ENCODE data around the gene NBPF1.
A peak's percentile ranks its signal among the peaks of the same experiment; 100 is the strongest.
"Not testable (repeated sequence)": the region's sequence is repeated elsewhere in the genome, so short reads cannot be mapped to it uniquely, and the experiment has no call there.

The NBPF1 gene

DNA sequence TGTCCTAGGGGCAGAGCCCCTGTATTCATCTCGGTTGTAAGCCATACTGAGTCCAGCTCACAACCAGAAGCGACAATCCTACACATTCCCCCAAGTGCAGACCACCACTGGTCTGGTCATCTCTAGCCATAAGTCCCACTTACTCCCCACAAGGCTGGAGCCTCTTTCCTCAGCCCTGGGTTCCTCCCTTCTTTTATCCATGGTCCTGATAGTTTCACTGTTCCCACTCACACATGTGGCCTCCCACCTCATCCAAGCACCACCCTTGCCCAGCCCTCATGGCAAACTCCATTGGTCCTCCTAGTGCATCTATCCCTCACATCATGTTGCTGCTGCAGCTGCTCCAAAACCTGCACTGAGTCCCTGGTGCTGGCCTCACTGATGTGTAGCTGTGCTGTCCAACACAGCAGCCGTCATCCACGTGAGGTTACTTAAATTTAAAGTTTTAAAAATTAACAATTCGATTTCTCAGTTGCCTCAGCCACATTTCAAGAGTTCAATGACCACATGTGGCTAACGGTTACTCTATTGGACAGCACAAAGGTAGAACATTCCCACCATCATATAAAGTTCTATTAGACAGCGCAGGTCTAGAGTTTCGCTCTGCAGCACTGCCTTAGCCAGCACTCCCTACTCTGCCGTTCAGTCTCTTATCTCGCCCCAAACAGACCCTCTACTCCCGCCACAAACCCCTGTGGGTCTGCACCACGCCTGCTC, 30.3 kb upstream of the NBPF1 start:
- peaks cover 10 to 15% of the 10 kb centered on the region in 2 donors for H3K4me1 ChIP-seq (ENCODE audit: control insufficient read depth in 2 of 2, insufficient read depth in 1 of 2, low read depth in 1 of 2, low read length in 2 of 2)
- H3K27ac ChIP-seq (replicated peaks; ENCODE audit: low read length); H2BK12ac ChIP-seq (ENCODE audit: low read length); H3K4ac ChIP-seq (ENCODE audit: low read length); H4K8ac ChIP-seq (ENCODE audit: low read depth, low read length); H3K27me3 ChIP-seq (ENCODE audit: control insufficient read depth in 3 of 3, insufficient read depth in 3 of 3, low read depth in 1 of 3, low read length in 3 of 3); H3K23ac ChIP-seq (ENCODE audit: low read depth, low read length, poor library complexity); DNase-seq (ENCODE audit: low spot score); H2BK120ac ChIP-seq (ENCODE audit: low read depth, low read length); H3K14ac ChIP-seq (ENCODE audit: low read length); H3K9me3 ChIP-seq (replicated peaks in 1 of 2; ENCODE audit: control insufficient read depth in 2 of 2, insufficient read depth in 1 of 2, low read depth in 1 of 2, low read length in 2 of 2); H4K91ac ChIP-seq (ENCODE audit: low read depth, low read length, poor library complexity); H2BK15ac ChIP-seq (ENCODE audit: low read length): not testable (repeated sequence)
- H2BK5ac ChIP-seq (ENCODE audit: low read length), result peak overlapping the region; percentile 85
- peak overlapping the region; percentile 57 to 77 for H3K4me3 ChIP-seq (ENCODE audit: low read length in 2 of 2)
- peak overlapping the region; percentile 27 for H3K18ac ChIP-seq (ENCODE audit: low read length)
- H2AFZ ChIP-seq (ENCODE audit: low read length), result peak overlapping the region; percentile 88
- H3K9ac ChIP-seq (ENCODE audit: low read depth, low read length, poor library complexity), result peak overlapping the region; percentile 99
- H3K4me2 ChIP-seq (ENCODE audit: insufficient read depth, low read length, poor library complexity, severe bottlenecking), result peak overlapping the region; percentile 99
- peaks cover 0 to 20% of the 10 kb centered on the region in 2 donors for H3K36me3 ChIP-seq (replicated peaks in 1 of 2; ENCODE audit: control insufficient read depth in 2 of 2, insufficient read depth in 2 of 2, low read length in 2 of 2)
- peaks cover 20% of the 10 kb centered on the region for H3K79me1 ChIP-seq (ENCODE audit: low read depth, low read length)
- WGBS, 2 donors (ENCODE audit: extremely low coverage in 2 of 2, insufficient read length in 2 of 2, insufficient replicate concordance in 1 of 2), result no CpG with 5 or more reads among the region's 12 CpGs
- H2AK5ac ChIP-seq (ENCODE audit: low read depth, low read length), result peak overlapping the region; percentile 78

DNA sequence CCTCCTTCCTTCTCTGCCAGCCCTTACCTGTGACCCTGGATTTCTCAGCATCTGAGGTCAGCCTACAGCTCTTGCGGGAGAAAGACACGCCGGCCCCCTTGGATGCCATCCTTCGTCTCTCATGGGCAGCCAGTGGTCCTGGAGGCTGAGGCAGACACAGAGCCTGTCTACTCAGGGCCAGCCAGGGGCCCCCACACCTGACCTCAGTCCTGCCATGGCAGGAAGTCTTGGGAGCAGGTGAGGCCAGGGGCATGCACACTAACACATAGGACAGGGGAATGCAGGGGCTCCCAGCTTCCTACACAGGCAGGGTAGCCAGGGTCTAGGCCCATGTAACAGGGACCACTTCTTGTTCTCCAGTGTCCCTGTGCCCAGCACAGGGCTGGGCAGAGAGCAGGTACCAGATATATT, 29.6 kb upstream of the NBPF1 start:
- not testable (repeated sequence) for DNase-seq (ENCODE audit: low spot score)

DNA sequence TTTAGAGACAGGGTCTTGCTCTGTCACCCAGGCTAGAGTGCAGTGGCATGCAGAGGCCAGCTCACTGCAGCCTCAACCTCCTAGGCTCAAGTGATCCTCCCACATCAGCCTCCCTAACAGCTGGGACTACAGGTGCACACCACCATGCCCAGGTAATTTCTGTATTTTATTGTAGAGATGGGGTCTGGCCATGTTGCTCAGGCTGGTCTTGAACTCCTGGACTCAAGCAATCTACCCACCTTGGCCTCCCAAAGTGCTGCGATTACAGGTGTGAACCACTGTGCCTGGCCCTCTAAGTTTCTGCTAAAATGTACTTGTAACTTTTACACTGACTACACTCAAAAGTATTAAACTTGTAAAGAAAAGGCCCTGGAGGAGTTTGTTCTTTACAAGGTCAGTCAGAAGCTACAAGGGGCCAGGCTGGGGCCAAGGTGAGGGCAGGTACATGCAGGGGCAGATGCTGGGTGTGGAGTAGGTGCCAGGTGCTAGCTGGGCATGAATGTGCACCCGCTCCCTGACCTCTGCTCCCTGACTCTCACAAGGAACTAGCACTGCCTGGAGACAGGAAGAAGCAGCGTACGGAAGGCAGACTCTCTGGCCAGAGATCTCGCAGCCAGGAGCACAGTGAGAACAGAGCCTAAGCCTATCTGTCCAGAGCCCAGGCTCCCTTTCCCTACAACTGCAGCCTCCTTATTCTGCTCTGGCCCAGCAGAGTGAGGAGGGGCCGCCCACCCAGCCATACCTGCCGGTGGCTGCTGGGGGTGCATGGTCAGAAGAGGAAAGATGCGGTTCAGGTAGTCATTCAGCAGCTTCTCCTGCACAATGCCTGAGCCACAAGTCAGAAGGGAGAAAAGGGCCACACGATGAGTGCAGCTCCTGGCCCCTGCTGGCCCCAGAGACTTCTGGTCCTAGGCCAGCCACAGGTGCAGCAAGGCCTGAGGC, 28.9 kb upstream of the NBPF1 start:
- Histone ChIP-seq H3K4me1 (ENCODE audit: control insufficient read depth in 2 of 2, insufficient read depth in 1 of 2, low read depth in 1 of 2, low read length in 2 of 2) (peaks cover 10 to 15% of the 10 kb centered on the region in 2 donors), H2BK5ac (ENCODE audit: low read length) (peak overlapping the region; percentile 43), H2BK120ac (ENCODE audit: low read depth, low read length) (peak overlapping the region; percentile 18), H3K36me3 (replicated peaks in 1 of 2; ENCODE audit: control insufficient read depth in 2 of 2, insufficient read depth in 2 of 2, low read length in 2 of 2) (peaks cover 0 to 20% of the 10 kb centered on the region in 2 donors), H3K79me1 (ENCODE audit: low read depth, low read length) (peaks cover 24% of the 10 kb centered on the region), H2AK5ac (ENCODE audit: low read depth, low read length) (peak overlapping the region; percentile 67), H3K4me3 (ENCODE audit: low read length in 2 of 2) (peak overlapping the region in 1 of 2 donors; percentile 57)
- not testable (repeated sequence) for H3K14ac ChIP-seq (ENCODE audit: low read length); H3K9me3 ChIP-seq (replicated peaks in 1 of 2; ENCODE audit: control insufficient read depth in 2 of 2, insufficient read depth in 1 of 2, low read depth in 1 of 2, low read length in 2 of 2); H3K9ac ChIP-seq (ENCODE audit: low read depth, low read length, poor library complexity); DNase-seq (ENCODE audit: low spot score); H3K27ac ChIP-seq (replicated peaks; ENCODE audit: low read length); H2BK12ac ChIP-seq (ENCODE audit: low read length); H3K4me2 ChIP-seq (ENCODE audit: insufficient read depth, low read length, poor library complexity, severe bottlenecking); H2BK15ac ChIP-seq (ENCODE audit: low read length); H3K27me3 ChIP-seq (ENCODE audit: control insufficient read depth in 3 of 3, insufficient read depth in 3 of 3, low read depth in 1 of 3, low read length in 3 of 3); H4K91ac ChIP-seq (ENCODE audit: low read depth, low read length, poor library complexity); H4K8ac ChIP-seq (ENCODE audit: low read depth, low read length); H2AFZ ChIP-seq (ENCODE audit: low read length); H3K23ac ChIP-seq (ENCODE audit: low read depth, low read length, poor library complexity); H3K18ac ChIP-seq (ENCODE audit: low read length); H3K4ac ChIP-seq (ENCODE audit: low read length)
- WGBS, 2 donors (ENCODE audit: extremely low coverage in 2 of 2, insufficient read length in 2 of 2, insufficient replicate concordance in 1 of 2), result no CpG with 5 or more reads among the region's 9 CpGs

More for the DNA sequence above, 29.6 kb upstream of the NBPF1 start:
- peak overlapping the region in 1 of 2 donors; percentile 57 for H3K4me3 ChIP-seq (ENCODE audit: low read length in 2 of 2)
- not testable (repeated sequence) for H3K9me3 ChIP-seq (replicated peaks in 1 of 2; ENCODE audit: control insufficient read depth in 2 of 2, insufficient read depth in 1 of 2, low read depth in 1 of 2, low read length in 2 of 2); H2BK15ac ChIP-seq (ENCODE audit: low read length); H3K27ac ChIP-seq (replicated peaks; ENCODE audit: low read length); H4K91ac ChIP-seq (ENCODE audit: low read depth, low read length, poor library complexity); H3K4me2 ChIP-seq (ENCODE audit: insufficient read depth, low read length, poor library complexity, severe bottlenecking); H3K14ac ChIP-seq (ENCODE audit: low read length); H2AFZ ChIP-seq (ENCODE audit: low read length); H3K27me3 ChIP-seq (ENCODE audit: control insufficient read depth in 3 of 3, insufficient read depth in 3 of 3, low read depth in 1 of 3, low read length in 3 of 3)
- peak overlapping the region; percentile 15 for H3K18ac ChIP-seq (ENCODE audit: low read length)
- peak overlapping the region; percentile 12 for H3K4ac ChIP-seq (ENCODE audit: low read length)
- H2BK120ac ChIP-seq (ENCODE audit: low read depth, low read length), result peak overlapping the region; percentile 18
- no CpG with 5 or more reads among the region's 4 CpGs for WGBS, 2 donors (ENCODE audit: extremely low coverage in 2 of 2, insufficient read length in 2 of 2, insufficient replicate concordance in 1 of 2)
- H4K8ac ChIP-seq (ENCODE audit: low read depth, low read length), result peak overlapping the region; percentile 33
- peak overlapping the region; percentile 39 for H3K23ac ChIP-seq (ENCODE audit: low read depth, low read length, poor library complexity)
- H2BK12ac ChIP-seq (ENCODE audit: low read length), result peak overlapping the region; percentile 2
- peak overlapping the region; percentile 43 for H2BK5ac ChIP-seq (ENCODE audit: low read length)
- peaks cover 24% of the 10 kb centered on the region for H3K79me1 ChIP-seq (ENCODE audit: low read depth, low read length)
- peaks cover 10 to 15% of the 10 kb centered on the region in 2 donors for H3K4me1 ChIP-seq (ENCODE audit: control insufficient read depth in 2 of 2, insufficient read depth in 1 of 2, low read depth in 1 of 2, low read length in 2 of 2)
- peaks cover 0 to 20% of the 10 kb centered on the region in 2 donors for H3K36me3 ChIP-seq (replicated peaks in 1 of 2; ENCODE audit: control insufficient read depth in 2 of 2, insufficient read depth in 2 of 2, low read length in 2 of 2)
- H3K9ac ChIP-seq (ENCODE audit: low read depth, low read length, poor library complexity), result peak overlapping the region; percentile 70
- peak overlapping the region; percentile 67 for H2AK5ac ChIP-seq (ENCODE audit: low read depth, low read length)

All from neuronal stem cell (in vitro differentiated cells).